Left kidney (tissue), 8 donors: ENCODE data around the gene RWDD3. TPM values are rescaled to one million over a fixed set of nuclear protein-coding genes. Genes with fewer than 3 reads are reported as not detected.

ENCODE experiments used
- DNase-seq: peaks from one replicate; pipeline ENCODE4 v3.0.0-alpha.2; 2013
- long read RNA-seq, 8 donors: transcript quantifications; one replicate each; lab custom pipeline, GENCODE V29; 2026
- polyA plus RNA-seq: library from polyadenylated mRNA; unstranded; fragments of 120-200 nt; gene quantifications from one replicate; pipeline ENCODE4 v1.2.1, GENCODE V29; 2013; ENCODE audit not compliant: insufficient read length

Gene RWDD3, protein sequence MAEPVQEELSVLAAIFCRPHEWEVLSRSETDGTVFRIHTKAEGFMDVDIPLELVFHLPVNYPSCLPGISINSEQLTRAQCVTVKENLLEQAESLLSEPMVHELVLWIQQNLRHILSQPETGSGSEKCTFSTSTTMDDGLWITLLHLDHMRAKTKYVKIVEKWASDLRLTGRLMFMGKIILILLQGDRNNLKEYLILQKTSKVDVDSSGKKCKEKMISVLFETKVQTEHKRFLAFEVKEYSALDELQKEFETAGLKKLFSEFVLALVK
- polyA plus RNA-seq = 58.0 TPM
- long read RNA-seq, donor 1, transcript RWDD3-202 (4 exons, 1,235 nt) = major isoform, 5 of 24 reads
- long read RNA-seq, donor 1, partial matches to known transcripts = 14 of 24 reads
- long read RNA-seq, donor 1, other reads (novel, unspliced or antisense) = 0 of 24 reads
- long read RNA-seq, donor 2, partial matches to known transcripts = 6 of 16 reads
- long read RNA-seq, donor 2, other reads (novel, unspliced or antisense) = 0 of 16 reads
- long read RNA-seq, donor 3, partial matches to known transcripts = 0 of 5 reads
- long read RNA-seq, donor 3, other reads (novel, unspliced or antisense) = 0 of 5 reads
- long read RNA-seq, donor 4, partial matches to known transcripts = 0 of 2 reads
- long read RNA-seq, donor 4, other reads (novel, unspliced or antisense) = 0 of 2 reads
- long read RNA-seq, donor 5, partial matches to known transcripts = 0 of 9 reads
- long read RNA-seq, donor 5, other reads (novel, unspliced or antisense) = 0 of 9 reads
- long read RNA-seq, donor 6, partial matches to known transcripts = 5 of 10 reads
- long read RNA-seq, donor 6, other reads (novel, unspliced or antisense) = 0 of 10 reads
- long read RNA-seq, donor 7, transcript RWDD3-202 (4 exons, 1,235 nt) = minor isoform, 6 of 33 reads
- long read RNA-seq, donor 7, transcript RWDD3-203 (2 exons, 1,068 nt) = major isoform, 9 of 33 reads
- long read RNA-seq, donor 7, partial matches to known transcripts = 8 of 33 reads
- long read RNA-seq, donor 7, other reads (novel, unspliced or antisense) = 5 of 33 reads
- long read RNA-seq, donor 8, partial matches to known transcripts = 0 of 3 reads
- long read RNA-seq, donor 8, other reads (novel, unspliced or antisense) = 0 of 3 reads

DNA sequence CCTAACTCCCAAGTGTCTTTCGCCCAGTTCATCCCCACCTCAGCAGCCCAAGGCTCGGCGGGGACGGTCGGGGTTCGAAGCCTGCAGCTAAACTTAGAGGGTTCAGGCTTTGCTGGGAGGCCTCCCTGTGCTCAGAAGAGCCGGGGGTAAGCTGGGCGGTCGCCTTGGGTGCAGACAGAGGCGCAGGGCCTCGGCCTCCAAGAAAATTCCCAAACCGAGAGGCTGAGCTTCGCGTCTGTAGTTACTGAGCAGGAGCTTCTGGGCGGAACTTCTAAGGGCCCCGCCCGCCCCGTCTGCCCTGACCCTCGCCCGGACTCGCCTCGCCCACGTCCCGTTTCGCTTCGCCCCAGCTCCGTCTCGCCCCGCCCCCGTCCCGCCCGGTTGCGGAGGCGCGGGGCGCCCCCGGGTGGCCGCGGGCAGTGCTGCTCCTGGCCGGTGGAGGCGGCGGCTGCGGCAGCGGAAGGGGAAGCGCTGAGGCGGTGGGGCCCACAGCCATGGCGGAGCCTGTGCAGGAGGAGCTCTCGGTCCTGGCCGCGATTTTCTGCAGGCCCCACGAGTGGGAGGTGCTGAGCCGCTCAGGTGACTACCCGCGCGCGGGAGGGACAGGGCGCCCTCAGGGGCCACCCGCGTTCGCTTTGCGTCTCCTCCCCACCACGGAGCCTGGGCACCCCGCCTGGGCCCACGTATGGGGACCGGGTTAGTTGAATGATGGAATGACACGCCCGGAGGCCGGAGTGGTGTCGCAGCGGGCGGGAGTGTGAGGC is at the start of gene RWDD3:
TSS of gene RWDD3 (plus strand) at position 474 of the 764 bp plus-strand sequence. CDS start at position 495, 21 bp downstream.
- peak; percentile 90 for DNase-seq

GRCh38 chr1:95186149-95186548 is 47.9 kb upstream of the RWDD3 start:
- no peak for DNase-seq

- DNase-seq = no peak
These were observed 40.4 kb upstream of the RWDD3 start for GRCh38 chr1:95193591-95193990.

DNA sequence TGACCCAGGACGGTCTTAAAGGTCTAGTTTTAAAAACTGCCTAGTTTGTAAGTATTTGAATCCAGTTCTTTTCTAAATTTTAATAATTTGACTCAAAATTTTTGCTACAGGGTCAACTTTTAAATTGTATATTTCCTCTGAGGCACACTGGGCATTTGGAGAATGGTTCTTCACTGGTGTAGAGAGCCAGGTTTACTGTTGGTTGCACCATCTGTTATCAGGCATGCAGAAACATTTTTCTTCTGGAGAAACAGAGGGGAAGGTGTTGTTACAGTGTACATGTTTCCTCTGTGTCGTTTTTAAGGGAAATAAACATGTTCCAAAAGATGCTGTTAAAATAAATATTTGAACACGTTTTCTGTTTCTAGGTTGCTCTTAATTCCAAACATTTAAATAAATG is 39.0 kb upstream of the RWDD3 start:
- no peak for DNase-seq

GRCh38 chr1:95196017-95196416 is 38.0 kb upstream of the RWDD3 start:
- no peak for DNase-seq

DNA sequence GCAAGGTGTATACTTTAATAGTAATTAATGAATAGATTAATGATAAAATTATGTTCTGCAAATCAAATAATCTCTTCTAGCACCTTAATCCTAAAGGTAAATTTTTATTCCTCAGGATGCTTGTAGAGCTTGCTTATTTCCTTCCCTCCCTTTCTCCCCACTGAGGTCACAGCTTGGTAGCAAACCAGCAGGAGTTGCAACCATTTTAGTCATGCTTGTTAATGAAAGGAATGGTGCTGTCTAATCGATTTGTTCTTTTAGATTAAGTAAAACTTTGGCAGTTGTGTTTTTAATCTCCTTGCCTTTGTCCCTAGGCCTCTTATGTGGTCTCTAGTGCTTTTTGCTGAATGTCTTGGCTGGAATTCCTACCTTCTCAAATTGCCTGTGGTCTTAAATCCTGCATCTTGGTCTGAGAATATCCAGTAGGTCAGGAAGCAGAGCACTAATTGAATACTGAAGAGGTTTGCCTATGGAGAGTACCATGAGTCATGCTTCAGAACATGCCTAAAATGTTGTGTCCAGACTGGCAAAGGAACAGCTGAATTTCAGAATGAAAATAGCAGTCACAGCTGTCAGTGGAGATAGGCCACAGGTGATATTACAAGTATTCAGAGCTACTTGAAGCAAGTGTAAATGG is 36.3 kb upstream of the RWDD3 start:
- DNase-seq = no peak

DNA sequence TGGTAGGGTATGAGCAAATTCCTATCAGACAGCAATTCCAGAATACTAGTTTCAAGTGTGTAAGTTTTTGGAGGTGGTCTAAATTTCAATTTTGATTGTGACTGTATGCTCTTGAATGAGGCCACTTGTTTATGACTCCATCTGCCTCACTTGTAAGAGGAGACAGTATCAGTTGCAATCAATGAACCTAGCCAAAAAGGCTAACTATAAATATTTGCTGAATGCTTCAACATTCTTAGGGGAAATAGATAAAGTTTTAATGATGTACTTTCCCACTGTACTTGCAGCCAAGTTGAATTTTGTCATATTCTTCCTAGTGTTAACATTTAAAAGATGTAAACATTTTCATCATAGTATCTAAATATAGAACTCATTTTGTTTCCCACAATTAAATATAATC is 32.1 kb upstream of the RWDD3 start:
- DNase-seq = no peak

DNA sequence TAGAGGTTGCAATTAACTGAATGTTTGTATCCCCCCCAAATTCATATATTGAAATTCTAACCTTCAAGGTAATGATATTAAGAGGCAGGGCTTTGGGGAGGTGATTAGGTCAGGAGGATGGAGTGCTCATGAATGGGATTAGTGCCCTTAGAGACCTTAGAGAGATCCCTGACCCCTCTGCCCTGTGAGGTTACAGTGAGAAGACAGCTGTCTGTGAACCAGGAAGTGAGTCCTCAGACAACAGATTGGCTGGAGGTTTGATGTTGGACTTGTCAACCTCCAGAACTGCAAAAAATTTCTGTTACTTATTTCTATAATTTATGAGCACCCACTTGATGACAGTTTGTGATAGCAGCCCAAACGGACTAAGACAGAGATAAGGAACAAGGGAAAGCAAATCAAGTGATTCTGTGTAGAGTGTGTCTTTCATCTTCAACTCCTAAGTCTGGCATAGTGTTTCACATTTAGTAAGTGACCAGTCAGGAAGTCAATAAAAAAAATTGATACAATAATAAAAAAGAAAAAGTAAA is 30.0 kb upstream of the RWDD3 start:
- DNase-seq = no peak

DNA sequence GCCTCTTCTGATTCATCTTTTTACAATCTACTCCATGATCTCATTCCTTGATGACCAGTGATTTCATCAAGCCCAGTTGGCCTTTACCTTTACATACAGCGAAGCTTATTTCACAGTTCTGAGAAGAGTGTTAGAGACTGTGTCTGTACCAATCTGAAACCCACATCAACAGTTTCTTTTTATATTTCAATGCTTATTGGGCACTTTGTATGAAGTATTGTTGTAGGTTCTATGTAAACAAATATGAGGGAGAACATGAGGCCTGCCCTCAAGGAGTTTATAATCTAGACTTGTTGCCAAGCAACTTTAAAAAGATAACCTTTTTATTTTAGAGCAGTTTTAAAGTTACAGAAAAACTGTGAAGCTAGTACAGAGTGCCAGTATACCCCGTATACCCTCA is 27.5 kb upstream of the RWDD3 start:
- no peak for DNase-seq

GRCh38 chr1:95207223-95207935 is 26.6 kb upstream of the RWDD3 start:
- no peak for DNase-seq

- DNase-seq = no peak
These were observed 25.1 kb upstream of the RWDD3 start for GRCh38 chr1:95208876-95209275.

DNA sequence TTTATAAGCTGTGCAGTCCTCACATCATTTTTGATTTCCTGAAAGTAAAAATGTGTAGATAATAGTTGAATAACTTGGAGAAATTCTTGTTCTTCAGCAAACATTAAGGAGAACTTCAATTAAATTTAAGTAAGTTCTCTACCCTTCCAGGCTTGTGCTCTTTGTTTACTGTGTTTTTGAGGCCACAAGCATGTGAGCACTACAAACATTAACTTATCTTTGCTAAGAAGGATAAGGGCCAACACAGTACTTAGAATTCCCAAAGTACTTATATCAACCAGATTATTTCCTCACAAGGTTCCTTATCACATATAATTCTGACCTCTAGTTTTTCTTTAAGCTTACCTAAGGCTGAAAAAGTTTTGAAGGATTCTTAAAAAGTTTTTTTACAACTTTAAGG is 24.7 kb upstream of the RWDD3 start:
- no peak for DNase-seq

DNA sequence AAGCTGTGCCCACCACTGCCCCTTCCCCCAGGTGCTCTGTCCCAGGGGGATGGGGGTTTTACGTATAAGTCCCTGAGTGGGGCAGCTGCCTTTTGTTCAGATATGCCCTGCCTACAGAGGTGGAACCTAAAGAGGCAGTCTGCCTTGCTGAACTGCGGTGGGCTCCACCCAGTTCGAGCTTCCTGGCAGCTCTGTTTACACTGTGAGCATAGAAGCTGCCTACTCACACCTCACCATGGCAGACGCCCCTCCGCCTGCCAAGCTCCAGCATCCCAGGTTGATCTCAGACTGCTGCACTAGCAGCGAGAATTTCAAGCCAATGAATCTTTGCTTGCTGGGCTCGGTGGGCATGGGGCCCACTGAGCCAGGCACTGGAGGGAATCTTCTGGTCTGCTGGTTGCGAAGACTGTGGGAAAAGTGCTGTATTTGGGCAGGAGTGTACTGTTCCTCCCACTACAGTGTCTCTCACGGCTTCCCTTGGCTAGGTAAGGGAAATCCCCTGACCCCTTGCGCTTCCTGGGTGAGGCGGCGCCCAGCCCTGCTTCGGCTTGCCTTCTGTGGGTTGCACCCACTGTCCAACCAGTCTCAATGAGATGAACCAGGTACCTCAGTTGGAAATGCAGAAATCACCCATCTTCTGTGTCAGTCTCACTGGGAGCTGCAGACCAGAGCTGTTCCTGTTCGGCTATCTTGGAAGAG is 17.6 kb upstream of the RWDD3 start:
- no peak for DNase-seq

DNA sequence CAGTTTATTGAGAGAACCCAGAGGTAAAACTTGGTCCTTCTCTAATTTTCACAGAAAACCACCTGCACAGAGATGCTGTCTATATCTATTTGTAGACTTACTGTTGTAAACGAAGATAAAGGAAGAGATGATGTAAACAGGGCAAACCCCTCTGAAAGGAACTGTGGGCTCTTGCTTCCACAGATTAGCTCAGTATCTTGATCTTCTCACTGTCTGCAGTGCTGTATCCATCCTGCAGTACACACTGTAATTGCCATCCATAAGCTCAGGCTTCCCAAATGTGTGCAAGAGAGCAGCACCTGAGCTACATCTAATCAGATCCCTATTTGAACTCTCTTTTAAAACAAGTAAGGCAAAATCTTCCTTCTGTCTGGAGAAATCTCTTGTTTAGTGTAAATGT is 16.6 kb upstream of the RWDD3 start:
- DNase-seq = no peak

GRCh38 chr1:95219407-95219806 is 14.6 kb upstream of the RWDD3 start:
- no peak for DNase-seq

- no peak for DNase-seq
These were observed 12.7 kb upstream of the RWDD3 start for GRCh38 chr1:95221306-95221705.

DNA sequence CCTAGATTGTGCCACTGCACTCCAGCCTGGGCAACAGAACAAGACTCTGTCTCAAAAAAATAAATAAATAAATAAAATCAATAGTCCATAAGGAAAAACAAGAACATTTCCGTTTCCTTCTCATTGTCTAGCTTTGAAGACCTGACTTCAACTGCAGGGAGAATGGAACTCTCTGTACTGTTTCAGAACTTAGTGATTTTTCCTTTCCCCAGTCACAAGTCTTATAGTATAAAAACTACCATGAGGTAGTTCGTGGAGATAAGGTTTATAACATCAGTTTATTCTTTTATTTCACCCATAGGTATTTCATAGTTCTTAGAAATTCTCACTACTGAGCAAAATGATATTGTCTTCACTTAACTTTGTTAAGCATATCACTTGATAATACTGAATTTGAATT is 11.4 kb upstream of the RWDD3 start:
- DNase-seq = no peak

DNA sequence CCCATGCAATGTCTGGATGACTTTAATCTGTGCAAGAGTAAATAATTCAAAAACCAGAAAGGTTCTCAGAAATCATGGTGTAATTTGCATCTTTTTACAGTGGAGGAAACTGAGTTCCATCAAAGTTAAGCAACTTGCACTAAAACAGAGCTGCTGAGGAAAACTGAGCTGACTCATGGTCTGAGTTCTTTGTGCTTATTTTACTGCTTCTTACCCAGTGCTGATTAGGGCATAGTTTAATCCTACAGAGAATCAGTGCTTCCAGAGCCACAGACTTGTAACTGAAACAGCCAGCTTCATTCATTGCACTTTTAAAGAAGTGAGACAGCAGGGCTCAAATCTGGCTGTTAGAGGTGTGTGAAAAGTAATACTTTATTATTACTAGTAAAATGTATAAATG is 10.9 kb upstream of the RWDD3 start:
- DNase-seq = no peak

GRCh38 chr1:95226781-95227660 is 7.0 kb upstream of the RWDD3 start:
- DNase-seq = no peak
